NCI-H2171 (cell line): ENCODE results near the gene MAN2B2.

ENCODE experiments used
- DNase-seq: peaks from one replicate; lab custom pipeline; 2025; lab: John Stamatoyannopoulos, UW

MAN2B2 gene

DNA sequence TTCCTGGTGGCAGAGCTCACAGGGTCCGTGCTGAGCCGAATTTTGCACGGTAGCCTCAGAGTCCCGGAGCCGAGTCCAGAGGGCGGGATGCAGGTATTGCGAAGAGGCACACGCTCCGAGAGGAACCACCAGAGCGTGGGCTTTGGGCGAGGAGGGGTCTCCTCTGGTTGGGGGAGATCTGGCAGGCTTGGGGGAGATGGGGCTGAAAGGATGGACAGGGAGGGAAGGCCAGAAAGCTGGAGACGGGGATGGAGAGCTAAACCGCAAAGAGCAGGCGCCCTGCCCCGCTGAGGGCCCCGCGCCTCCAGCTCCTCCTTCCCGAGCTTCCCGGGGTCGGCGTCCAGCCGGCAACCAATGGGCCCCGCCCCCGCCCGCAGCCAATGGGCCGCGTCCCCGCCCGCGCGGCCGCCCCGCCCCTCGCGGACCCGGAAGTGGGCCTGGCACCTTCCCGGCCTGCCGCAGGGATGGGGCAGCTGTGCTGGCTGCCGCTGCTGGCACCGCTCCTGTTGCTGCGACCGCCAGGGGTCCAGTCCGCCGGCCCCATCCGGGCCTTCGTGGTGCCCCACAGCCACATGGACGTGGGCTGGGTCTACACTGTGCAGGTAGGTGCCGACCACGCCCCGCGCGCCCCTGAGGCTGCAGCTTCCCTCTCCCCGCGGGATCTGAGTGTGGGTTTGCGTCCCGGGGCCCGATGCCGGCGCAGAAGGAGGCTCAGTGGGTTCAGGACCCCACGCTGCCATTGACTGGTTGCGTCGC, at the start of gene MAN2B2:
MAN2B2 (plus strand) TSS at position 443 of the 756 bp plus-strand sequence; CDS start at position 465, 22 bp downstream.
- peak; percentile 60 for DNase-seq

DNA sequence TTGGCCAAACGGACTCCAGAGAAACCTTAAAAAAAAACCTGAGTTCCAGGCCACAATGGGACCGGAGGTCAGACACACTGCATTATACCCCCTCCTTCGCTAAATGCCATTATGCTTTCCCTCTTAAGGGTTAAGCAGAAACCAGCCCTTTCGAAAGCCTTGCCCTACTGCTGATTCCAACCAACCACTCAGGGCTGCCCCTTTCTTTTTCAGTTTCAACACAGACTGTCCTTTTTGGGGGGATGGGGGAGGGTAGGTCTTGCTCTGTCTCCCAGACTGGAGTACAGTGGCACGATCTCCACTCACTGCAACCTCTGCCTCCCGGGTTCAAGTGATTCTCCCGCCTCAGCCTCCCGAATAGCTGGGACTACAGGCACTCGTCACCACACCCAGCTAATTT, 49.5 kb upstream of the MAN2B2 start:
- no peak for DNase-seq

- DNase-seq: no peak
These were observed 48.8 kb upstream of the MAN2B2 start for GRCh38 chr4:6526156-6526555.

GRCh38 chr4:6526671-6527091, 48.3 kb upstream of the MAN2B2 start:
- no peak for DNase-seq

DNA sequence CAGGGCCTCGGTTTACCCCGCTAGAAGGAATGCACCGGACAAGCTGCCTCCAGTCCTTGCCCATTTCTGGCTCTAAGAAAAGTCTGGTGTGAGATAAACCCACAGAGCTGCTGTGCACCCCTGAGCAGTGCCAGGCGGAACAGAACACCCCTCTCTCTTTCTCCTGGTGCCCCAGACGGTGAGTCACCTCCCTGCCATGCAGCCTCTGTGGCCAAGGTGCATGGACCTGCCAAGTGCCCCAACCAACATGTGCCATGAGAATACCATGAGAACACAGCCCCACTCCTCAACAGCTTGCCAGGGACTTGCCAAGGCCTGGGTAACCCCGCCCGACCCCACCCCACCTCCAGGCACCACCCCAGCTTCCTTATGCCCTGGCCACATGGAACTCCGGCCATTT, 47.7 kb upstream of the MAN2B2 start:
- DNase-seq: no peak

DNA sequence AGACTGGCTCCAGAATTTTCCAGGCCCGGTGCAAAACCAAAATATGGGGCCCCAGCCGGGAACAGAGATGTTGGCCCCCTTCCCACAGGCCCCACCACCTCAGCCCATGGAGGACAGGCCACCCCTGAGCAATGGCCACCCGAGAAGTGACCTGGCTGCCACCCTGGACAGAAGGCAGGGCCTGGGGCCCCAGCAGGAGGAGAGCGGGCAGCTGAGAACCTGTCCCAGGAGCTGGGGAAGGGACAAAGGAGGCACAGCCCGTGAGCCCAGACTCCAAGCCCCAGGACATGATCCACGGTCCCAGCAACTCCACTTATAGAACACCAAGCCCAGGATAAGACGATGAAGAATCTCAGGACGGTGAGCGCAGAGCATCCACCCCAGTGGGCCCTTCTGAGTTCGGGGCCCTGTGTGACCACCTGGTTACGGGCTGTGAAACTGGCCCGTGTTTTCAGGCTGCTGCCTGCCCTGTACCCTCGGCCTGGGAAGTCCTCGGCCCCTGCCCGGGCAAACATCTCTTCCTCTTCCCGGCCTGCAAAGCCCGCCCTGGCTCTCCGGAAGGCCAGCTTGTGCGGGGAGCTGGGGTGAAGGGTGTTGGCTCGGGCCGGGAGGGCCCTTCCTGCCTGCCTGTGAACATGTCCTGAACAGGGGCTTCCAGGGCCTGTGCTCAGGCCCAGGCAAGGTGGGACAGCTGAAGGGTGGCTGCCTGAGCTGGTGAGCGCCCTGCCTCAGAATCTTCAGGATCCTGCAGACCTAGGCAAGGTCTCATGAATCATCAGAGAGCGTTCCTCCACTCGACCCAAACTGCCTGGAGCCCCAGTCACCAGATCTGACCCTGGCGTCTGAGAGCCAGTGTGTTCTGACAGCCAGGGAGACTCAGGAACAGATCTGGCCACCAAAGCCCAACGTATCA, 47.0 kb upstream of the MAN2B2 start:
- DNase-seq: no peak

GRCh38 chr4:6529021-6529420, 46.0 kb upstream of the MAN2B2 start:
- no peak for DNase-seq

DNA sequence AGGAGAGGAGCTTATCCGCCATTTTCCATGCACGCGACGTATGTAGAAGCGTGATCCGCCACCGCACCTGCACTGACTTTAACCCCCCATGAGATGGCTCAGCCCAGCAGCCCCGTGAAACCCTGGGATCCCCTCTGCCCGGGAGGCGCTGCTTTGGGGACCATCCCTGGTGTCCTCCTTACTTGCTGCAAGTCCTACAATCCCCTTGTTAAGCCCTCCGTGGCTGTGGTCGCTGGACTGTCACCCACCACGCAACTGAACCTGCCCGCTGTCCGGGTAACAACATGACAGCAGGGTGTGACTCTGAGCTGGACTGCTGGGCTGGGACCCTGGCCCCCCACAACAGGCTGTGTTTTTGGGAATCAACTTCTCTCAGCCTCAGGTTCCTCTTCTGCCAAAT, 44.7 kb upstream of the MAN2B2 start:
- DNase-seq: no peak

- no peak for DNase-seq
These were observed 44.0 kb upstream of the MAN2B2 start for GRCh38 chr4:6530964-6531363.

- DNase-seq: no peak
These were observed 42.9 kb upstream of the MAN2B2 start for GRCh38 chr4:6532102-6532501.

GRCh38 chr4:6532658-6533057, 42.3 kb upstream of the MAN2B2 start:
- DNase-seq: no peak

GRCh38 chr4:6534050-6534449, 40.9 kb upstream of the MAN2B2 start:
- DNase-seq: no peak

DNA sequence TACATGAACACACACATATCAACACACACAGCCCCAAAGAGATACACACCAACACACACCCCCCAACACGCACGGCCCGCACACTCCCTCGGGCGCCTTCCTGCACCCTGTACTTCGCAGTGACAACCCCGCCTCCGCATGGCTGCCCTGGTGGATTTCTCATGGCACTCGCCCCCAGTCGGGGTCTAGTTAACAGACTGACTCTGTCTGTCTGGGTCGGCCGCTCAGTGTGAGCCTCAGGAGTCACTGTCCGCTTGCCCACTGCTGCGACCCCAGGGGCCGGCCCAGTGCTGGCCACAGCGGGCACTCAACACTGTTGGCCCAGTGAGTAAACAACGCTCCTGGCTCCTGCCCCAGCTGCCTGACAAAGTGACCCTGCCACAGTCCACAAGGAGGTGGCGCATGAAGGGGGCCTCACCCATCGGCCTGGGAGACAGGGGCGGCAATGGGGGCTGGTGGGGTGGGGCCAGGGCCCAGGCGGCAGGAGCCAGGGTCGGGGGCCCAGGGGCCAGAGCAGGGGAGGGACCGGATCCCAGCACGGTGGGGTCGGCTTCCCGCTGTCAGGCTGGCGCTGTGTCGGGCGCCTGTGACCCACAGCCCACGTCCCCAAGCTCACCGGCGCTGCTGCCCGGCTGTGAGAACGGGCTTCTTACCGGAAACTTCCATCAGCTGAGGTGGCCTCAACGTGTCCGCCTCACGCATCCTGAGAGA, 40.2 kb upstream of the MAN2B2 start:
- DNase-seq: no peak

GRCh38 chr4:6535329-6535692, 39.7 kb upstream of the MAN2B2 start:
- no peak for DNase-seq

GRCh38 chr4:6535706-6536105, 39.3 kb upstream of the MAN2B2 start:
- DNase-seq: no peak

DNA sequence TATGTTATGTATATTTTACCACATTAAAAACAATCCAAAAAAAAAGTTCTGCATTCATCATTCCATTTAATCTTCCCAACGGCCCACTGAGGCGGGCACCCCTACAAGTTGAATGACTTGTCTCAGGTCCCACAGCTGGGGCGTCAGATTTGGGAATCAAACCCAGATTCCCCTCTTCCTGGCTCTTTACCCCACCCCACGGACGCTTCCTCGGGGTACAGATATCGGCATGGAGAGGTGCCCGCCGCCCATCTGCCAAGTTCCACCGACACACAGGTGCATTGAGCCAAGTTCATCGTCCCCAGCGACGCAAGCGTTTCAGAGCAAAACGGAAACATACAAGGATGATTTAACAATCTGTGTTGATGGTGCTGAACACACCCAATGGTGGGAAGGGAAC, 36.9 kb upstream of the MAN2B2 start:
- no peak for DNase-seq

- peak; percentile 39 for DNase-seq
These were observed 36.4 kb upstream of the MAN2B2 start for GRCh38 chr4:6538575-6538974.

- DNase-seq: no peak
These were observed 35.8 kb upstream of the MAN2B2 start for GRCh38 chr4:6539009-6539764.

GRCh38 chr4:6540879-6541278, 34.1 kb upstream of the MAN2B2 start:
- no peak for DNase-seq

GRCh38 chr4:6541789-6542188, 33.2 kb upstream of the MAN2B2 start:
- DNase-seq: no peak

DNA sequence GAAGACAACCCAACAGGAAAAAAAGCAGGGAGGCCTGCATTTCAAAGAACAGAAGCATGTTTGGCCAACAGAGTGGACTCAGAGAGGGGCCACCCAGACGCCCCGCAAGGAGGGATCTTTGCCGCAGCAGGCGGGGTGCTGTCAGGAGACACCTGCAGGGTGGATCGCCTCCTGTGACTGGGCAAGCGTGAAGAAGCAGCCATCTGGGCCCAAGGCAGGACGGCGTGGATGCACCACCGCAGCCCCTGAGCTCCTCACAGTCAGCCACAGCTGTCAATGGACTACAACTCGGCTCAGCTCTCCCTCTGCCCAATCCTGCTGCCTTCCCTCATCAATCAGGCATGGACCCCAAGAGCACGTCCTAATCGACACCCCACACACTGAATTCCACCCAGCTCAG, 32.0 kb upstream of the MAN2B2 start:
- DNase-seq: peak; percentile 29

GRCh38 chr4:6546091-6546490, 28.9 kb upstream of the MAN2B2 start:
- no peak for DNase-seq
